ENCODE results near the gene MCTP1.

Gene MCTP1

DNA sequence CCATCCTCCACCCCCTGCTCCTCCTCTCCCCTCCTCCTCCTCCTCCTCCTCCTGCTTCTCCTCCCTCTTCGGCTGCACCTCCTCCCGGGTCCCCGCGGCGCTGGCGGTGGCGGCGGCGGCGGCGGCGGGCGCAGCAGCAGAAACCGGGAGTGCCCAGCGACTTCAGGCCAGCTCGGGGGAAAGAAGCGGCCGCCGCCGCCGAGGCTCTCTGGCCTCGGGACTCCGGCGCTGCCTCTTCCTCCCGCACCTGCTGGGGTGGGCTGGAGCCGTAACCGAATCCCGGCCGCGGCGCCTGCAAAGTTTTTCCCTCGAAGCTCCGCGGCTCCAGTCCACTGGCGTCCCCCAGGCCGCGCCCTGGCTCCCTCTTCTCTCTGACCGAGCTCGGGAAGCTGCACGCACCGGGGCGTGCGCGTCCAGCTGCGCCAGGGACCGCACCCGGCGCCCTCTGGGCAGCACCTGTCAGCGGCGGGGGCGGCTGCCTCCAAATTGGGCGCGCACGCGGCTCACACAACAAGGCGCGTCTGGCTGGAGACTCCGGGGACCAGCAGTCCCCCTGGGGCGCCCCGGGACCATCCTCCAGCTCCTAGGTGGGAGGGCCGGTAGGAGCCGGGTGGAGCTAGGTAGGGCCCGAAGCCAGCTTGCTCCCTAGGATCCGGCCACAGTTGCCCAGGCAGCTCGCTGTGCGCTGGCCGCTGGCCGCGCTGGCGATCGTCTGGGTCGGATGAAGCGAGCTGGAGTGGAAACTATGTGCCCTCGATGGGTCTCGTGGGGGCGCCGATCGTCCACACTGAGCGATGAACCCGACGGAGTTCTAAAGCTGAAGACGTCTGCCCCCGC, at the start of gene MCTP1:
MCTP1 (minus strand) TSS at position 523 of the 837 bp plus-strand sequence.
- DNase-seq: no peak
- H3K27ac ChIP-seq: no peak within 1 kb of the TSS
- H3K4me3 ChIP-seq (ENCODE audit: low read depth, low read length): peak within 1 kb of the TSS; percentile 60
- TF ChIP-seq, protein P1, sequence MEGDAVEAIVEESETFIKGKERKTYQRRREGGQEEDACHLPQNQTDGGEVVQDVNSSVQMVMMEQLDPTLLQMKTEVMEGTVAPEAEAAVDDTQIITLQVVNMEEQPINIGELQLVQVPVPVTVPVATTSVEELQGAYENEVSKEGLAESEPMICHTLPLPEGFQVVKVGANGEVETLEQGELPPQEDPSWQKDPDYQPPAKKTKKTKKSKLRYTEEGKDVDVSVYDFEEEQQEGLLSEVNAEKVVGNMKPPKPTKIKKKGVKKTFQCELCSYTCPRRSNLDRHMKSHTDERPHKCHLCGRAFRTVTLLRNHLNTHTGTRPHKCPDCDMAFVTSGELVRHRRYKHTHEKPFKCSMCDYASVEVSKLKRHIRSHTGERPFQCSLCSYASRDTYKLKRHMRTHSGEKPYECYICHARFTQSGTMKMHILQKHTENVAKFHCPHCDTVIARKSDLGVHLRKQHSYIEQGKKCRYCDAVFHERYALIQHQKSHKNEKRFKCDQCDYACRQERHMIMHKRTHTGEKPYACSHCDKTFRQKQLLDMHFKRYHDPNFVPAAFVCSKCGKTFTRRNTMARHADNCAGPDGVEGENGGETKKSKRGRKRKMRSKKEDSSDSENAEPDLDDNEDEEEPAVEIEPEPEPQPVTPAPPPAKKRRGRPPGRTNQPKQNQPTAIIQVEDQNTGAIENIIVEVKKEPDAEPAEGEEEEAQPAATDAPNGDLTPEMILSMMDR (IDR thresholded peaks at IDR 0.05; ENCODE audit: low read depth, low read length, missing control alignments): no peak
- in situ Hi-C loops (cut with HindIII; ENCODE audit: low pct_ligation_motif_present, low sequenced_read_pairs): no loop called here
- H3K27me3 ChIP-seq (replicated peaks): peaks cover 45% of the 10 kb centered on the region
- H3K36me3 ChIP-seq (replicated peaks): no peaks in the 10 kb centered on the region

- H3K4me3 ChIP-seq (ENCODE audit: low read depth, low read length): no peak overlapping the region
- H3K27ac ChIP-seq: no peak overlapping the region
- no peak for DNase-seq
- no peaks in the 10 kb centered on the region for H3K27me3 ChIP-seq (replicated peaks)
- no peaks in the 10 kb centered on the region for H3K36me3 ChIP-seq (replicated peaks)
- in situ Hi-C loops (cut with HindIII; ENCODE audit: low pct_ligation_motif_present, low sequenced_read_pairs): no loop called here
- TF ChIP-seq, protein P1 (IDR thresholded peaks at IDR 0.05; ENCODE audit: low read depth, low read length, missing control alignments): no peak
Observed at GRCh38 chr5:95332158-95332557, 47.3 kb upstream of the MCTP1 start.

- Histone ChIP-seq H3K27me3 (replicated peaks) (no peaks in the 10 kb centered on the region), H3K4me3 (ENCODE audit: low read depth, low read length) (no peak overlapping the region), H3K27ac (no peak overlapping the region), H3K36me3 (replicated peaks) (no peaks in the 10 kb centered on the region)
- DNase-seq: no peak
- in situ Hi-C loops (cut with HindIII; ENCODE audit: low pct_ligation_motif_present, low sequenced_read_pairs): no loop called here
- TF ChIP-seq, protein P1 (IDR thresholded peaks at IDR 0.05; ENCODE audit: low read depth, low read length, missing control alignments): no peak
Observed at GRCh38 chr5:95331358-95331757, 46.5 kb upstream of the MCTP1 start.

GRCh38 chr5:95327211-95327610, 42.3 kb upstream of the MCTP1 start:
- no peaks in the 10 kb centered on the region for H3K27me3 ChIP-seq (replicated peaks)
- no peak overlapping the region for H3K27ac ChIP-seq
- DNase-seq: no peak

GRCh38 chr5:95317687-95318086, 32.8 kb upstream of the MCTP1 start:
- TF ChIP-seq, protein P1 (IDR thresholded peaks at IDR 0.05; ENCODE audit: low read depth, low read length, missing control alignments): no peak
- in situ Hi-C loops (cut with HindIII; ENCODE audit: low pct_ligation_motif_present, low sequenced_read_pairs): no loop called here
- no peak overlapping the region for H3K27ac ChIP-seq
- no peak for DNase-seq
- H3K27me3 ChIP-seq (replicated peaks): no peaks in the 10 kb centered on the region
- no peak overlapping the region for H3K4me3 ChIP-seq (ENCODE audit: low read depth, low read length)
- no peaks in the 10 kb centered on the region for H3K36me3 ChIP-seq (replicated peaks)

More at GRCh38 chr5:95327211-95327610, 42.3 kb upstream of the MCTP1 start:
- TF ChIP-seq, protein P1 (IDR thresholded peaks at IDR 0.05; ENCODE audit: low read depth, low read length, missing control alignments): no peak
- Histone ChIP-seq H3K36me3 (replicated peaks) (no peaks in the 10 kb centered on the region), H3K4me3 (ENCODE audit: low read depth, low read length) (no peak overlapping the region)
- in situ Hi-C loops (cut with HindIII; ENCODE audit: low pct_ligation_motif_present, low sequenced_read_pairs): no loop called here

Data from brain microvascular endothelial cell (primary cell).